PC-9 (cell line): ENCODE measurements around the gene XIRP2. TPM values are rescaled to one million over a fixed set of nuclear protein-coding genes. Genes with fewer than 3 reads are reported as not detected.

ENCODE experiments used
- BruUV-seq: library from RNA; stranded (reverse); fragments of 400-500 nt; replicated peaks from 2 replicates; lab custom pipeline; 2021; lab: Mats Ljungman, UMichigan
- CTCF ChIA-PET: fragments of 300-600 bp; sonication (Branson Sonifier 250); formaldehyde crosslinking; loops from one replicate; lab custom pipeline; 2022; ENCODE audit warnings: antibody characterized with exemption; lab: Charles Lee
- POLR2A ChIA-PET: fragments of 300-600 bp; sonication (Branson Sonifier 250); formaldehyde crosslinking; loops from one replicate; lab custom pipeline; 2022; ENCODE audit warnings: antibody characterized with exemption; ENCODE audit not compliant: unreplicated experiment; lab: Charles Lee
- DNase-seq, 2 experiments: peaks; one replicate each; pipeline versions ENCODE4 v3.0.0 to v3.0.0-alpha.2; 2015 to 2022; ENCODE audit warnings: mixed read lengths in 1 of 2
- H2AFZ ChIP-seq: fragments of 200-600 bp; sonication (generic); 2 replicates; pipeline ENCODE4 v1.8.1; 2017; ENCODE audit warnings: antibody characterized with exemption
- H3F3A ChIP-seq: fragments of 200-600 bp; sonication (generic); 2 replicates; pipeline ENCODE4 v1.8.1; 2017; ENCODE audit warnings: antibody characterized with exemption, mild to moderate bottlenecking, low read depth; ENCODE audit not compliant: insufficient read depth
- H3K27ac ChIP-seq: fragments of 200-600 bp; sonication (generic); 2 replicates; pipeline ENCODE4 v1.6.1; 2016; ENCODE audit warnings: mixed run types
- H3K27me3 ChIP-seq: fragments of 200-600 bp; sonication (generic); 2 replicates; pipeline ENCODE4 v1.6.1; 2016; ENCODE audit warnings: low read depth, mixed run types; ENCODE audit not compliant: insufficient read depth
- H3K36me3 ChIP-seq: fragments of 200-600 bp; sonication (generic); 2 replicates; pipeline ENCODE4 v1.6.1; 2016; ENCODE audit warnings: low read depth, mixed run types
- H3K4me1 ChIP-seq: fragments of 200-600 bp; sonication (generic); replicated peaks from 2 replicates; pipeline ENCODE4 v1.6.1; 2016; ENCODE audit warnings: mixed run types; ENCODE audit not compliant: insufficient read depth
- H3K4me2 ChIP-seq: fragments of 200-600 bp; sonication (generic); 2 replicates; pipeline ENCODE4 v1.6.1; 2017; ENCODE audit warnings: mixed run types
- H3K4me3 ChIP-seq: fragments of 200-600 bp; sonication (generic); 2 replicates; pipeline ENCODE4 v1.6.1; 2016; ENCODE audit warnings: mixed run types
- H3K79me2 ChIP-seq: fragments of 200-600 bp; sonication (generic); 2 replicates; pipeline ENCODE4 v1.6.1; 2017; ENCODE audit warnings: low read depth, mixed run types
- H3K9me2 ChIP-seq: fragments of 200-600 bp; sonication (generic); 2 replicates; pipeline ENCODE4 v1.8.1; 2017; ENCODE audit warnings: mild to moderate bottlenecking; ENCODE audit not compliant: insufficient read depth
- H3K9me3 ChIP-seq: fragments of 200-600 bp; sonication (generic); 2 replicates; pipeline ENCODE4 v1.8.1; 2016; ENCODE audit warnings: low read depth; ENCODE audit not compliant: insufficient read depth
- H4K20me1 ChIP-seq: fragments of 200-600 bp; sonication (generic); 2 replicates; pipeline ENCODE4 v1.8.1; 2017; ENCODE audit not compliant: insufficient read depth
- CTCF ChIP-seq: fragments of 200-600 bp; sonication (generic); conservative IDR thresholded peaks from 2 replicates; pipeline ENCODE4 v1.6.1; 2017; ENCODE audit warnings: mixed run types, antibody characterized with exemption, mild to moderate bottlenecking, moderate library complexity
- EZH2 ChIP-seq: fragments of 200-600 bp; sonication (generic); IDR thresholded peaks from 2 replicates; pipeline ENCODE4 v1.8.0; 2017; ENCODE audit warnings: antibody characterized with exemption, low read depth
- intact Hi-C: fragments of 100-400 bp; cut with micrococcal nuclease; formaldehyde crosslinking; loops from one replicate; pipeline ENCODE4 v1.10.0; 2022; ENCODE audit not compliant: unreplicated experiment
- total RNA-seq: library from RNA; stranded (reverse); gene quantifications from 2 replicates; pipeline ENCODE4 v1.2.3, GENCODE V29; 2021

XIRP2 gene
- total RNA-seq, 1 experiment from 2014 or later, result not detected

DNA sequence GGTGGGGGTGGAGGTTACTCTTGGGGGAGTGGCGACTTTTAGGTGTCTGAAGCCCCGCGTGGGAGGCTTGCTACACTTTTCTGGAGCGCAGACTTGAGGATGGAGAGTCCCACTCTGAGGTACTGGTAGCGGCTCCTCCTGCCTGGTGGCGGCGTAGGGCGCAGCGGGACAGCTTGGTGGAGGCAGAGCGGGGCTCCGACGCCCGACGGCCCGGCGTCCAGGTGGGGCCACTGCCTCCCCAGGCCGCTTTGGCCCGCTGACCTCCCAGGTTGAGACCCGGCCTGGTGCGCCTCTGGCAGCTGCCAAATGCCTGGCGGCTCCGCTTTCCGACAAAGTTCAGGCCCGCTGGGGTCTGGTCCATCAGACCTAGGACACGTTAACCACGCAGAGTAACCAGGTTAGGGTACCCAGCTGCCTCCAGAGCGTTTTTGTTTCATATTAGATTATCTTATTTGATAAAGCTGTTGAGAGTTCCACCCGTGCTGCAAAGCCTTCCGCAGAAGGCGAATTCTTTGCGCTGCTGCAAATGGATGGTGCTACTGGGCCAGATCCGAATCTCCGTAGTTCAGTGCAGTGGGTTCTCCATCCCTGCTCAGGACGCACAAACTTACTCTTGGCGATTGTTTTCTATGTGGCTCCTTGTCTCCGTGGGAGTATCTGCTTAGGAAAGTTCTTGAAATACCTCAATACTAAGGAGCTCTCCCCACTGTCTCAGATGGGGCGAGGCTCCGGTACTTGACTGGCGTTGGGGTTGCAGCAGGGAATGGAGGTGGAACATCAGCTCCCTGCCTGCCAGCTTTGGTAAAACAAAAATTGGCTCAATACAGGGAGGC lies 405.9 kb downstream of the XIRP2 start:
- ChIA-PET CTCF (no interaction called here), POLR2A (no interaction called here)
- no peaks in the 10 kb centered on the region for H3K9me2 ChIP-seq
- no peaks in the 10 kb centered on the region for H3K79me2 ChIP-seq
- no TSS peak for BruUV-seq
- H3F3A ChIP-seq, result no peaks in the 10 kb centered on the region
- H3K27ac ChIP-seq, result no peak overlapping the region
- no peaks in the 10 kb centered on the region for H3K9me3 ChIP-seq
- no peak overlapping the region for H2AFZ ChIP-seq
- DNase-seq, result no peak
- no peaks in the 10 kb centered on the region for H3K36me3 ChIP-seq
- H3K27me3 ChIP-seq, result no peaks in the 10 kb centered on the region
- no peak for TF ChIP-seq EZH2
- TF ChIP-seq CTCF, result no peak
- H4K20me1 ChIP-seq, result no peaks in the 10 kb centered on the region
- H3K4me3 ChIP-seq, result no peak overlapping the region
- H3K4me2 ChIP-seq, result peak overlapping the region; percentile 36
- intact Hi-C loops, result no loop called here
- H3K4me1 ChIP-seq, result no peaks in the 10 kb centered on the region

GRCh38 chr2:167294776-167295140 lies 406.5 kb downstream of the XIRP2 start:
- BruUV-seq, result no TSS peak
- ChIA-PET POLR2A (no interaction called here), CTCF (interaction anchor here (0.6 kb wide), 1 partner anchor 133 kb away, joined by 20 read pairs; no protein-coding TSS in a partner anchor)
- Histone ChIP-seq H3K27ac (no peak overlapping the region), H3K79me2 (no peaks in the 10 kb centered on the region), H3K4me2 (peak overlapping the region; percentile 36), H3F3A (no peaks in the 10 kb centered on the region), H3K9me2 (no peaks in the 10 kb centered on the region), H4K20me1 (no peaks in the 10 kb centered on the region), H3K9me3 (no peaks in the 10 kb centered on the region), H2AFZ (no peak overlapping the region), H3K27me3 (no peaks in the 10 kb centered on the region), H3K36me3 (no peaks in the 10 kb centered on the region), H3K4me1 (no peaks in the 10 kb centered on the region), H3K4me3 (no peak overlapping the region)
- no peak for DNase-seq
- intact Hi-C loops, result no loop called here
- TF ChIP-seq CTCF (no peak), EZH2 (no peak)

DNA sequence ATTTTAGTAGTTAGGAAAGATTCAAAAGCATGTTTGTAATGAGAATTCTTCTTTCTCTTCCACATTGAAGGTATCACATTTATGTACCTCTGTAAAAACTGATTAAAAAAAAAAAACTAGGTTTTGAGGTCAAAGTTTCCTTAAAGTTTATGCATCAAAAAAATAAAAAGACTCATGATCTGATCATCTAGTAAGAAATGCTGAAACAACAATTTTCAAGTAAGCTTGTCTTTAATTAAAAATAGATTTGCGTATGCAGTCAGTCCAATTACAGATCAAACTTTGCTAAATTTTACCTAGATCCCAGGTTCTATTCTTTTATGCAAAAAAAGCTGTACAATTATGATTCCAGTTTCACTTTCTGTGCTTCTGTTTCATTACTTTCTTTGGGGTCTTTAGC lies 409.0 kb downstream of the XIRP2 start:
- Histone ChIP-seq H3K9me3 (no peaks in the 10 kb centered on the region), H4K20me1 (no peaks in the 10 kb centered on the region), H3K4me1 (no peaks in the 10 kb centered on the region), H3K27me3 (no peaks in the 10 kb centered on the region), H2AFZ (no peak overlapping the region), H3K4me2 (no peak overlapping the region), H3K4me3 (no peak overlapping the region), H3K27ac (no peak overlapping the region), H3F3A (no peaks in the 10 kb centered on the region), H3K9me2 (no peaks in the 10 kb centered on the region), H3K79me2 (no peaks in the 10 kb centered on the region), H3K36me3 (no peaks in the 10 kb centered on the region)
- POLR2A ChIA-PET, result no interaction called here
- DNase-seq, result no peak
- BruUV-seq, result no TSS peak
- no peak for TF ChIP-seq EZH2
- TF ChIP-seq CTCF, result no peak
- CTCF ChIA-PET, result no interaction called here
- intact Hi-C loops, result no loop called here
